Vagina (tissue), 2 donors: ENCODE results near the gene FLT4.

Experiments used
- POLR2A ChIP-seq, 2 donors: fragments of 450-650 bp; IDR thresholded peaks; one replicate each; pipeline ENCODE4 v1.6.1; 2017; ENCODE audit warnings: antibody characterized with exemption in 2 of 2, mild to moderate bottlenecking in 2 of 2, moderate library complexity in 2 of 2
- TF ChIP-seq, protein P1 (sequence below), 3 experiments: fragments of 450-650 bp in 2 of 3; fragments of 200-600 bp in 1 of 3; sonication (generic) in 1 of 3; IDR thresholded peaks; one replicate each; pipeline ENCODE4 v1.5.1; 2017 to 2019; ENCODE audit warnings: antibody characterized with exemption in 3 of 3, mild to moderate bottlenecking in 2 of 3, moderate library complexity in 2 of 3

DNA sequence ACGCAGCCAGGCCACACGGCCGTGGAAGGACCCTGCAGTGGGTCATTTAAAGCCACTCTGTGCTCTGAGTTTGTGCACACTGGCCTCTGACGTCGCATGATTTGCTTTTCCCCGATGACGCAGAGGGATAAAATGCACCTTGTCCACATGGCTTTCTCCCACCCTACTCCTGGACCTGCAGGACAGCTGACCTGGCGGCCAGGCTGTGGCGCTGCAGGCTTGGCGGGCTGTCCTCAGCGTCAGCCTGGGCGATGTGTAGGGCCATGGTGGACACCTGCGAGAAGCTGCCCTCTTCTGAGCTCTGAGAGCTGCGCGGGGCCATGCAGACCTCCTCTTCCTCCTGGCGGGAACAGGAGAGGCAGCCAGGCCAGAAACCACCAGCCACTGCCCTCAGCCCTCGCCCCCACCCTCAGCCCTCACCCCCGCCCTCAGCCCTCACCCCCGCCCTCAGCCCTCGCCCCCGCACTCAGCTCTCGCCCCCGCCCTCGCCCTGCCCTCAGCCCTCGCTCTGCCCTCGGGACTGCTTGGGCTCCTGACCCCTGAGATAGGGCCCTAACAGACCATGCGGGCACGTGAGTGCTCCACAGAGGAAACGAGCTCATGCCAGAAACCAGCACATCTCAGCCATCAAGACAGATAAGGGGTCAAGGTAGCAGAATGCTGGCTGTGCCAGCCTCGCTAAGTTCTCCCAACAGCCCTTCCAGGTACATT lies 38.1 kb downstream of the FLT4 start:
- TF ChIP-seq, protein P1, sequence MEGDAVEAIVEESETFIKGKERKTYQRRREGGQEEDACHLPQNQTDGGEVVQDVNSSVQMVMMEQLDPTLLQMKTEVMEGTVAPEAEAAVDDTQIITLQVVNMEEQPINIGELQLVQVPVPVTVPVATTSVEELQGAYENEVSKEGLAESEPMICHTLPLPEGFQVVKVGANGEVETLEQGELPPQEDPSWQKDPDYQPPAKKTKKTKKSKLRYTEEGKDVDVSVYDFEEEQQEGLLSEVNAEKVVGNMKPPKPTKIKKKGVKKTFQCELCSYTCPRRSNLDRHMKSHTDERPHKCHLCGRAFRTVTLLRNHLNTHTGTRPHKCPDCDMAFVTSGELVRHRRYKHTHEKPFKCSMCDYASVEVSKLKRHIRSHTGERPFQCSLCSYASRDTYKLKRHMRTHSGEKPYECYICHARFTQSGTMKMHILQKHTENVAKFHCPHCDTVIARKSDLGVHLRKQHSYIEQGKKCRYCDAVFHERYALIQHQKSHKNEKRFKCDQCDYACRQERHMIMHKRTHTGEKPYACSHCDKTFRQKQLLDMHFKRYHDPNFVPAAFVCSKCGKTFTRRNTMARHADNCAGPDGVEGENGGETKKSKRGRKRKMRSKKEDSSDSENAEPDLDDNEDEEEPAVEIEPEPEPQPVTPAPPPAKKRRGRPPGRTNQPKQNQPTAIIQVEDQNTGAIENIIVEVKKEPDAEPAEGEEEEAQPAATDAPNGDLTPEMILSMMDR (IDR thresholded peaks at IDR 0.05): no peak
- no peak for TF ChIP-seq POLR2A (IDR thresholded peaks at IDR 0.05)
